PC-3 (cell line): ENCODE measurements around the gene MRLN.

Source experiments
- CTCF ChIP-seq: fragments of 300-600 bp; sonication (generic); conservative IDR thresholded peaks from 2 replicates; pipeline ENCODE4 v1.5.1; 2017; ENCODE audit warnings: antibody characterized with exemption, low read depth, mild to moderate bottlenecking, low read length
- EZH2 ChIP-seq: fragments of 300-600 bp; sonication (generic); IDR thresholded peaks from one replicate; pipeline ENCODE4 v1.6.1; 2017; ENCODE audit warnings: antibody characterized with exemption, mild to moderate bottlenecking, low read length; ENCODE audit not compliant: unreplicated experiment
- EZH2phosphoT487 ChIP-seq: fragments of 300-600 bp; sonication (generic); IDR thresholded peaks from 2 replicates; pipeline ENCODE4 v1.6.1; 2018; ENCODE audit warnings: mild to moderate bottlenecking, antibody characterized with exemption, low read length, borderline replicate concordance

- TF ChIP-seq CTCF, result no peak
- no peak for TF ChIP-seq EZH2
- no peak for TF ChIP-seq EZH2phosphoT487
Observed at GRCh38 chr10:59754951-59755350, 1.7 kb upstream of the MRLN start.
